T-helper 17 cell (primary cell): ENCODE measurements around the gene TRPC4AP. TPM values are rescaled to one million over a fixed set of nuclear protein-coding genes. Genes with fewer than 3 reads are reported as not detected.
A peak's percentile ranks its signal among the peaks of the same experiment; 100 is the strongest.
"Not testable (repeated sequence)": the region's sequence is repeated elsewhere in the genome, so short reads cannot be mapped to it uniquely, and the experiment has no call there.

Source experiments
- ATAC-seq: fragments of 150-1000 bp; cut with Tn5 transposase; 2 replicates; pipeline ENCODE4 v1.10.0; 2021; ENCODE audit warnings: mild to moderate bottlenecking, moderate library complexity
- DNase-seq, 3 donors: peaks; one replicate each; pipeline versions ENCODE4 v3.0.0 to v3.0.0-alpha.2; 2020 to 2021
- H3K9me3 ChIP-seq: one replicate; pipeline ENCODE4 v1.7.0; 2013; ENCODE audit warnings: low read length, mild to moderate bottlenecking; ENCODE audit not compliant: control insufficient read depth, poor library complexity, severe bottlenecking
- H3K27ac Mint-ChIP-seq: one replicate; pipeline ENCODE4 v1.8.0; 2022; ENCODE audit warnings: mild to moderate bottlenecking, moderate library complexity, mixed read lengths
- H3K27me3 Mint-ChIP-seq: one replicate; pipeline ENCODE4 v1.8.0; 2022; ENCODE audit warnings: mixed read lengths
- H3K36me3 Mint-ChIP-seq: one replicate; pipeline ENCODE4 v1.8.0; 2022; ENCODE audit warnings: low read depth, mixed read lengths
- H3K4me1 Mint-ChIP-seq: one replicate; pipeline ENCODE4 v1.8.0; 2022; ENCODE audit warnings: mild to moderate bottlenecking, mixed read lengths
- H3K4me3 Mint-ChIP-seq: one replicate; pipeline ENCODE4 v1.8.0; 2022; ENCODE audit warnings: mild to moderate bottlenecking, moderate library complexity, mixed read lengths
- total RNA-seq, 4 donors: library from RNA in 2 of 4; stranded (reverse) in 2 of 4; gene quantifications; one replicate each; pipeline ENCODE4 v1.2.3 and lab custom pipeline; 2022 to 2026

The TRPC4AP gene
- total RNA-seq, 2 donors from 2014 or later = 50.8 to 52.7 TPM

DNA sequence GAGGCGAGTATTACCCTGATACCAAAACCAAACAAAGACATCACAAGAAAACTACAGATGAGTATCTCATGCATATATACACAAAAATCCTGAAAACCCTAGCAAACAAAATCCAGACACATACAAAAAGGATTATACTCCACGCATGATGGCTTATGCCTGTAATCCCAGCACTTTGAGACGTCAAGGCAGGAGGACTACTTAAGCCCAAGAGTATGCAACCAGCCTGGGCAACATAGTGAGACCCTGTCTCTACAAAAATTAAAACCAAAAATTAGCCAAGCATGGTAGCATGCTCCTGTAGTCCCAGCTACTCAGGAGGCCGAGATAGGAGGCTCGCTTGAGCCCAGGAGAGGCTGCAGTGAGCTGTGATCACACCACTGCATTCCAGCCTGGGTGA is 32.4 kb downstream of the TRPC4AP start:
- Mint-ChIP-seq H3K4me1 (peaks cover 48% of the 10 kb centered on the region), H3K36me3 (peaks cover 8% of the 10 kb centered on the region), H3K27ac (no peak overlapping the region), H3K4me3 (no peak overlapping the region), H3K27me3 (no peaks in the 10 kb centered on the region)
- peaks cover 2% of the 10 kb centered on the region for H3K9me3 ChIP-seq
- no peak for ATAC-seq
- DNase-seq = no peak

GRCh38 chr20:35059612-35060011 is 33.0 kb downstream of the TRPC4AP start:
- peaks cover 48% of the 10 kb centered on the region for H3K4me1 Mint-ChIP-seq
- no peaks in the 10 kb centered on the region for H3K27me3 Mint-ChIP-seq

DNA sequence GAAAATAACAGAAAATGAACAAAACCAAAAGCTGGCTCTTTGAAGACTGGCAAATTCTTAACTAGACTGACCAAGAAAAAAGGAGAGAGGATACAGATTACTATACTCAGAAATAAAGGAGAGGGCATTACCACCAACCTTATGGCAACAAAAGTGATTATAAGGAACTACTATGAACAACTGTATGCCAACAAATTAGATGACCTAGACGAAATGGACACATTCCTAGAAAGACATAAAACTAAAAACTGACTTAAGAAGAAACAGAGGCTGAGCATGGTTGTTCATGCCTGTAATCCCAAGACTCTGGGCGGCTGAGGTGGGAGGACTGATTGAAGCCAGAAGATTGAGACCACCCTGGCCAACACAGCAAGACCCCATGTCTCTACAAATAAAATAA is 33.5 kb downstream of the TRPC4AP start:
- H3K9me3 ChIP-seq = peaks cover 2% of the 10 kb centered on the region
- H3K4me3 Mint-ChIP-seq = no peak overlapping the region
- H3K27ac Mint-ChIP-seq = no peak overlapping the region
- DNase-seq (no peak), ATAC-seq (no peak)
- peaks cover 8% of the 10 kb centered on the region for H3K36me3 Mint-ChIP-seq
- H3K4me1 Mint-ChIP-seq = peaks cover 46% of the 10 kb centered on the region
- no peaks in the 10 kb centered on the region for H3K27me3 Mint-ChIP-seq

More at GRCh38 chr20:35059612-35060011, 33.0 kb downstream of the TRPC4AP start:
- Mint-ChIP-seq H3K4me3 (no peak overlapping the region), H3K36me3 (peaks cover 8% of the 10 kb centered on the region), H3K27ac (no peak overlapping the region)
- H3K9me3 ChIP-seq = peaks cover 2% of the 10 kb centered on the region
- no peak for ATAC-seq
- no peak for DNase-seq

DNA sequence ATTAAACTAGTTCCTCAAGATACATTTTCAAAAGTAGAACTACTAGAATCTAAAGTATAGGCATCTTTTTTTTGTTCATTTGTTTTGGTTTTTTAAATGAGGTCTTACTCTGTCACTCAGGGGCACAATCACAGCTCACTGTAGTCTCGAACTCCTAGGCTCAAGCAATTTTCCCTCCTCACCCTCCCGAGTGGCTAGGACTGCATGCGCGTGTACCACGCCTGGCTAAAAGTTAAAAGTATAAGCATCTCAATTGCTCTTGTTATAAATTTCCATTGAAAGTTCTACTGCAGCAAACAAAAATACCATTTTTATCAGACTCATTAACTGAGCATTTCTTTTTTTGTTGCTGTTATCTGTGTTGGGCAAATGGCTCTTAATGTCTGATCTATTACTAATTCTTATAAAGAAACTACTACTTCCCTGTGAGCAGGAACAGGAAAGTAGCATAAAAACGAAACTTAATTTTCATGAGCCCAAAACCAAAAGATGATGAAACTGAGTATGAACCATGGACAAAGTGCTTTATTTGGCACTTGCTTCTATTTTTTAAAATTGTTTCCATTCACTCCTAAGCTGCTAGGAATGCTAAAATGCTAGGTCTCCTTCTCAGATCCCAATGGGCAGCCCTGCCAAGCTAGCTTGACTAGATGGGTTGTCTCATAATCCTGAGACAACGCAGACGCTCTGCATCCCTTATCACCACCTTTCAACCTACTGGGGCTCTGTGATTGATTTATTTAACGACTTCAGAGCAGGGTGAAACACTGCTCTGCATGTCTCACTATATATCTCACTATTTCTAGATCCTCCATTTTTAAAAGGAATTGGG is 36.9 kb downstream of the TRPC4AP start:
- H3K4me1 Mint-ChIP-seq = peaks cover 33% of the 10 kb centered on the region

GRCh38 chr20:35054814-35055213 is 37.8 kb downstream of the TRPC4AP start:
- Mint-ChIP-seq H3K4me1 (peaks cover 29% of the 10 kb centered on the region), H3K27me3 (no peaks in the 10 kb centered on the region), H3K4me3 (no peak overlapping the region), H3K27ac (no peak overlapping the region), H3K36me3 (peaks cover 3% of the 10 kb centered on the region)
- ATAC-seq (no peak), DNase-seq (no peak)
- H3K9me3 ChIP-seq = no peaks in the 10 kb centered on the region

More for the DNA sequence above, 36.9 kb downstream of the TRPC4AP start:
- DNase-seq (no peak), ATAC-seq (no peak)
- no peaks in the 10 kb centered on the region for H3K9me3 ChIP-seq
- H3K36me3 Mint-ChIP-seq = peaks cover 6% of the 10 kb centered on the region
- peak overlapping the region; percentile 19 for H3K4me3 Mint-ChIP-seq
- H3K27me3 Mint-ChIP-seq = no peaks in the 10 kb centered on the region
- peak overlapping the region; percentile 37 for H3K27ac Mint-ChIP-seq

- H3K27ac Mint-ChIP-seq, H3K4me3 Mint-ChIP-seq, H3K36me3 Mint-ChIP-seq, DNase-seq, H3K27me3 Mint-ChIP-seq, ATAC-seq, H3K9me3 ChIP-seq: not testable (repeated sequence)
- peaks cover 15% of the 10 kb centered on the region for H3K4me1 Mint-ChIP-seq
These were observed 40.0 kb downstream of the TRPC4AP start for GRCh38 chr20:35052616-35053015.

DNA sequence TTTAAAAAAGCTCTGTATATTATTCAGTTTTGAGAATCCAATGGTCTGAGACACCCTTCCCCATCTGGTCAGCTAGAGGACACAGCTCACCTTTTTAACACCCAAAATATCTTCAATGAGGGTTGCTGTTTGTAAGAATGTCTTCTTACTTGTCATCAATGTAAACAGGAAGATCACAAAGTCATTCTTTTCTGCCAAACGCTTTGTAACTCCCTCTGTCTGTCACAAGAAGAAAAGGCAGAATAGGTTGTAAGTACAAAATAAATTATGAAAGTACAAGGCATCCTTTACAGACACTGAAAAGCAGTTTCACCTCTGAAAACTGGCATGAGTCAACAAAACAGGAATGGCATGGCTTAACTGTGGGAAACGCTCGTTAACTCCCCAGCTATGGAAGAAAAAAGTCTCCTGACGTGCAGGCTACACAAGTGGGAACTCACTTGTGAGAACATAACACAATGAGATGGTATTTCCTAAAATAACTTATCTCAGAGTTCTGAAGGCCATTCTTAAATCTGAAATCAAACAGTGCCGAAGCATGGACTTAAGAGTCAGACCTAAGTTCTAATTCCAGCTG is 42.7 kb downstream of the TRPC4AP start:
- Mint-ChIP-seq H3K36me3 (peaks cover 7% of the 10 kb centered on the region), H3K27ac (peak overlapping the region; percentile 32), H3K27me3 (no peaks in the 10 kb centered on the region), H3K4me3 (no peak overlapping the region), H3K4me1 (peaks cover 6% of the 10 kb centered on the region)
- ATAC-seq (no peak), DNase-seq (no peak)
- no peaks in the 10 kb centered on the region for H3K9me3 ChIP-seq

GRCh38 chr20:35048739-35049138 is 43.9 kb downstream of the TRPC4AP start:
- H3K36me3 Mint-ChIP-seq = peaks cover 7% of the 10 kb centered on the region
- ATAC-seq = no peak
- H3K27ac Mint-ChIP-seq = peak overlapping the region; percentile 32
- no peak for DNase-seq
- H3K4me3 Mint-ChIP-seq = no peak overlapping the region
- peaks cover 4% of the 10 kb centered on the region for H3K4me1 Mint-ChIP-seq
- no peaks in the 10 kb centered on the region for H3K9me3 ChIP-seq
- no peaks in the 10 kb centered on the region for H3K27me3 Mint-ChIP-seq

DNA sequence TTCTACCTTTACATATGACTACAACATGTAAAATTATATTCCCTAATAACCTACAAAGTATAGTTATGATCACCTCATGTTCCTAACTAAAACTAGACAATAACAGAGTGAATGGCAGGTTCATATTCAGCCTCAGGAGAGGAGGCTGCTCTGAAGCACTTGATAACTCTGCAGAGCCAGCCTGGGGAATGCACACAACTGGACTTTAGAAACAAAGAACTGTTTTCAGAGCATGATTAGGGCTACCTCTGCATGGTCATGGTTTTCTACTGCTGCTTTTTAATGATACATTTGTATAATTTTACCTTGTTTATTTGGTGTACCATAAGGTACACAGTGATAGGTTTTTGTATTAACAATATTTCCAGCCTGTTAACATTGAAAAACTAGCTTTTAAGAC is 50.3 kb downstream of the TRPC4AP start:
- Mint-ChIP-seq H3K4me1 (peaks cover 8% of the 10 kb centered on the region), H3K27ac (no peak overlapping the region), H3K36me3 (peaks cover 5% of the 10 kb centered on the region), H3K27me3 (no peaks in the 10 kb centered on the region), H3K4me3 (no peak overlapping the region)
- ATAC-seq = no peak
- H3K9me3 ChIP-seq = no peaks in the 10 kb centered on the region
- DNase-seq = no peak

GRCh38 chr20:35040646-35041045 is 52.0 kb downstream of the TRPC4AP start:
- H3K27ac Mint-ChIP-seq = peak overlapping the region; percentile 67
- no peak overlapping the region for H3K4me3 Mint-ChIP-seq
- H3K36me3 Mint-ChIP-seq = peaks cover 3% of the 10 kb centered on the region

DNA sequence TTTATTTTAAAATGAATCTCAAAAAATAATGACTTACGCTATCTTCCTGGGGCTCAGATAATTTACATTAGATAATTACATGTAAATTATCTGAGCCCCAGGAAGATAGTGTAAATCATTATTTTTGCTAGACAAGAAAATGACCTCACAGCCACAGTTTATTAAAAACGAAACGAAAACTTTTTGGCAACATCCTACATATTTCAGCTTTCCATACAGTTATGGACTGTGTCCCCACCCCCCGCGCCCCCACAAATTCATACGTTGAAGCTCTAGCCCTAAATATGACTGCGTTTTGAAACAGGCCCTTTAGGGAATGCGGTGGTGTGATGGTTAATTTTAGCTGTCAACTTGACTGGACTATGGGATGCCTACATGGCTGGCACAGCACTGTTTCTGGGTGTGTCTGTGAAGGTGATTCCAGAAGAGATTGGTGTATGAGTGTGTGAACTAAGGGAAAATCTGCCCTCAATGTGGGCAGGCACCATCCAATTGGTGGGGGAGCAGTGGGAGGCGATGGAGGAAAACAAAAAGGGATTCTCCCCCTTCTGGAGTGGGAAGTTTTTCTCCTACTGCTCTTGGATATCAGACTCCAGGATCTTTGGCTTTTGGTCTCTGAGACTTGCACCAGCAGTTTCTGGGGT is 52.6 kb downstream of the TRPC4AP start:
- DNase-seq = no peak
- H3K27me3 Mint-ChIP-seq = no peaks in the 10 kb centered on the region
- peak overlapping the region; percentile 67 for H3K27ac Mint-ChIP-seq
- no peaks in the 10 kb centered on the region for H3K9me3 ChIP-seq
- peaks cover 6% of the 10 kb centered on the region for H3K4me1 Mint-ChIP-seq
- no peak overlapping the region for H3K4me3 Mint-ChIP-seq
- no peak for ATAC-seq
- H3K36me3 Mint-ChIP-seq = peaks cover 3% of the 10 kb centered on the region

More at GRCh38 chr20:35040646-35041045, 52.0 kb downstream of the TRPC4AP start:
- ATAC-seq = no peak
- no peaks in the 10 kb centered on the region for H3K27me3 Mint-ChIP-seq
- DNase-seq = no peak
- H3K4me1 Mint-ChIP-seq = peaks cover 8% of the 10 kb centered on the region
- no peaks in the 10 kb centered on the region for H3K9me3 ChIP-seq

DNA sequence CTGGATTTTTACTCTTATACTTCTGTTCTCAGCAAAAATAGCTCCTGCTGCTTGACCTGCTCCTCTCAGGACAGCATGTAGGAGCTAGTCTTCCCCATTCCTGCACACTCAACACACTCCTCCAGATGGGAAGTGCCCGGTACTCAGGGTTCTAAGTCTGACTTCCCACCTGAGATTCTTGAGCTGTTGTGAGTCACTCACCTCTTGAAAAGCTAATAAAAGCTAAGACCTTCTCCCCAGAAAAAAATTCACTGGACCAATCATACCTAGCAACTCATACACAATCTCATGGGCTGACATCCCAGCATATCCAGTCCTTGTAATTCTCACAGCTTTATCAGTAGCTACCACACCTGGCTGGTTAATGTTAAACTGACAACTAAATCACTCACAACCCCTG is 53.5 kb downstream of the TRPC4AP start:
- ATAC-seq (no peak), DNase-seq (no peak)
- H3K4me3 Mint-ChIP-seq = no peak overlapping the region
- no peaks in the 10 kb centered on the region for H3K9me3 ChIP-seq
- H3K36me3 Mint-ChIP-seq = peaks cover 3% of the 10 kb centered on the region
- peaks cover 6% of the 10 kb centered on the region for H3K4me1 Mint-ChIP-seq
- no peak overlapping the region for H3K27ac Mint-ChIP-seq
- H3K27me3 Mint-ChIP-seq = no peaks in the 10 kb centered on the region

GRCh38 chr20:35034145-35034544 is 58.5 kb downstream of the TRPC4AP start:
- H3K4me1 Mint-ChIP-seq = peaks cover 3% of the 10 kb centered on the region
- H3K27ac Mint-ChIP-seq = no peak overlapping the region
- H3K9me3 ChIP-seq = no peaks in the 10 kb centered on the region
- H3K4me3 Mint-ChIP-seq = no peak overlapping the region
- H3K36me3 Mint-ChIP-seq = peaks cover under 1% of the 10 kb centered on the region
- no peaks in the 10 kb centered on the region for H3K27me3 Mint-ChIP-seq
- ATAC-seq (no peak), DNase-seq (no peak)
